Measurements from ENCODE around the gene MAD1L1. TPM values are rescaled to one million over a fixed set of nuclear protein-coding genes. Genes with fewer than 3 reads are reported as not detected.

The MAD1L1 gene
- total RNA-seq, 1 experiment from 2014 or later, result 38.5 TPM

DNA sequence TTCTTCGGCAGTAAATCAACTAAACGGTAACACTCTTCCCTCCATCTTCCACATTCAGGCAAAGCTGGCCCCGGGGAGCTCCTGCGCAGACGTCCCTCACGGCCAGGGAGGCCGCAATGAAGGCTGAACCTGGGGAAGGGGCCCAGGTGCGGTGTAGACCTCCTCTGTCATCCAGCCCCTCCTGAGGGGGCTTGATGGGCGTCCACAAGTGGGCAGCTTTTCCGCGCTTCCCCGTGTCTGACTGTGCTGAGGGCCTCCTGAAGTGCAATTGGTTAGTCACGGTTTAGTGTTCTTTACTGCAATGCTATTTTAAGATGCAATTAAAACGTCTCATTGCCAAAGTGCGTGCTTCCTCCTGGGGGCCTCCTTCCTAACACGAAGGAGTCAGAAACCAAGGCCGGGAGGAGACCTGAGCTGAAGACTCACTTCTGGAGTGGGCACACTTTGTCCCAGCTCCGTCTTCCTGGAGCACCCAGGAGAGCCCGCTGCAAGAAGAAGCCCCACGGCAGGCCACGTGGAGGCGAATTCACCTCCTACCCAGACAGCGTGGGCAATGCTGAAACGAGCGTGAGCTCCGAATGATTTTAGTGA is 389.4 kb downstream of the MAD1L1 start:
- Histone ChIP-seq H4K20me1 (ENCODE audit: insufficient read depth) (no peaks in the 10 kb centered on the region), H3K4me3 (replicated peaks in 1 of 2; ENCODE audit: low read depth in 1 of 2, low read length in 2 of 2) (no peak overlapping the region), H3K4me2 (ENCODE audit: low read length) (no peak overlapping the region), H3K4me1 (ENCODE audit: control insufficient read depth in 1 of 2, insufficient read depth in 2 of 2, low read length in 2 of 2) (no peaks in the 10 kb centered on the region), H3K36me3 (ENCODE audit: control insufficient read depth in 1 of 2, insufficient read depth in 2 of 2, low read length in 2 of 2) (no peaks in the 10 kb centered on the region), H3K9me2 (ENCODE audit: insufficient read depth) (no peaks in the 10 kb centered on the region), H3K79me2 (ENCODE audit: insufficient read depth, low read length) (no peaks in the 10 kb centered on the region), H3K9ac (ENCODE audit: low read length) (no peak overlapping the region), H3K27ac (ENCODE audit: low read depth, low read length) (no peak overlapping the region), H3K9me3 (ENCODE audit: control insufficient read depth in 1 of 2, insufficient read depth in 1 of 2, low read depth in 1 of 2, low read length in 2 of 2) (no peaks in the 10 kb centered on the region), H2AFZ (ENCODE audit: low read depth, low read length, poor library complexity, severe bottlenecking) (no peak overlapping the region), H3K27me3 (ENCODE audit: insufficient read depth, low read length) (no peaks in the 10 kb centered on the region)
- BruUV-seq (replicated peaks), result no TSS peak
- ChIA-PET CTCF (no interaction called here), POLR2A (no interaction called here), RAD21 (ENCODE audit: low non-redundant PET in 1 of 2, low total read pairs in 2 of 2, uncharacterized antibody in 2 of 2, unreplicated experiment in 2 of 2) (no interaction called here)
- intact Hi-C loops (cut with micrococcal nuclease), result no loop called here
- no peak for TF ChIP-seq POLR2A (IDR thresholded peaks at IDR 0.05; ENCODE audit: borderline replicate concordance, extremely low read depth, insufficient read depth, insufficient read length)
- TF ChIP-seq, protein P1, sequence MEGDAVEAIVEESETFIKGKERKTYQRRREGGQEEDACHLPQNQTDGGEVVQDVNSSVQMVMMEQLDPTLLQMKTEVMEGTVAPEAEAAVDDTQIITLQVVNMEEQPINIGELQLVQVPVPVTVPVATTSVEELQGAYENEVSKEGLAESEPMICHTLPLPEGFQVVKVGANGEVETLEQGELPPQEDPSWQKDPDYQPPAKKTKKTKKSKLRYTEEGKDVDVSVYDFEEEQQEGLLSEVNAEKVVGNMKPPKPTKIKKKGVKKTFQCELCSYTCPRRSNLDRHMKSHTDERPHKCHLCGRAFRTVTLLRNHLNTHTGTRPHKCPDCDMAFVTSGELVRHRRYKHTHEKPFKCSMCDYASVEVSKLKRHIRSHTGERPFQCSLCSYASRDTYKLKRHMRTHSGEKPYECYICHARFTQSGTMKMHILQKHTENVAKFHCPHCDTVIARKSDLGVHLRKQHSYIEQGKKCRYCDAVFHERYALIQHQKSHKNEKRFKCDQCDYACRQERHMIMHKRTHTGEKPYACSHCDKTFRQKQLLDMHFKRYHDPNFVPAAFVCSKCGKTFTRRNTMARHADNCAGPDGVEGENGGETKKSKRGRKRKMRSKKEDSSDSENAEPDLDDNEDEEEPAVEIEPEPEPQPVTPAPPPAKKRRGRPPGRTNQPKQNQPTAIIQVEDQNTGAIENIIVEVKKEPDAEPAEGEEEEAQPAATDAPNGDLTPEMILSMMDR (IDR thresholded peaks at IDR 0.05 in 2 of 3, conservative IDR thresholded peaks at IDR 0.05 in 1 of 3; ENCODE audit: borderline replicate concordance in 1 of 3, insufficient read depth in 1 of 3, low read depth in 2 of 3, low read length in 2 of 3), result no peak
- TF ChIP-seq, protein P2, sequence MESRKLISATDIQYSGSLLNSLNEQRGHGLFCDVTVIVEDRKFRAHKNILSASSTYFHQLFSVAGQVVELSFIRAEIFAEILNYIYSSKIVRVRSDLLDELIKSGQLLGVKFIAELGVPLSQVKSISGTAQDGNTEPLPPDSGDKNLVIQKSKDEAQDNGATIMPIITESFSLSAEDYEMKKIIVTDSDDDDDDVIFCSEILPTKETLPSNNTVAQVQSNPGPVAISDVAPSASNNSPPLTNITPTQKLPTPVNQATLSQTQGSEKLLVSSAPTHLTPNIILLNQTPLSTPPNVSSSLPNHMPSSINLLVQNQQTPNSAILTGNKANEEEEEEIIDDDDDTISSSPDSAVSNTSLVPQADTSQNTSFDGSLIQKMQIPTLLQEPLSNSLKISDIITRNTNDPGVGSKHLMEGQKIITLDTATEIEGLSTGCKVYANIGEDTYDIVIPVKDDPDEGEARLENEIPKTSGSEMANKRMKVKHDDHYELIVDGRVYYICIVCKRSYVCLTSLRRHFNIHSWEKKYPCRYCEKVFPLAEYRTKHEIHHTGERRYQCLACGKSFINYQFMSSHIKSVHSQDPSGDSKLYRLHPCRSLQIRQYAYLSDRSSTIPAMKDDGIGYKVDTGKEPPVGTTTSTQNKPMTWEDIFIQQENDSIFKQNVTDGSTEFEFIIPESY (IDR thresholded peaks at IDR 0.05; ENCODE audit: extremely low read depth, insufficient replicate concordance, low read length), result no peak
- TF ChIP-seq, protein P3, sequence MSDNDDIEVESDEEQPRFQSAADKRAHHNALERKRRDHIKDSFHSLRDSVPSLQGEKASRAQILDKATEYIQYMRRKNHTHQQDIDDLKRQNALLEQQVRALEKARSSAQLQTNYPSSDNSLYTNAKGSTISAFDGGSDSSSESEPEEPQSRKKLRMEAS (IDR thresholded peaks at IDR 0.05), result no peak
- no peak for TF ChIP-seq ZFX (IDR thresholded peaks at IDR 0.05)
- TF ChIP-seq CEBPB (IDR thresholded peaks at IDR 0.05; ENCODE audit: low read depth), result no peak
- no peak for TF ChIP-seq ELF1 (IDR thresholded peaks at IDR 0.05; ENCODE audit: borderline replicate concordance, low read depth)
- no peak for TF ChIP-seq FOSL1 (IDR thresholded peaks at IDR 0.05; ENCODE audit: low read depth)
- TF ChIP-seq SIN3A (IDR thresholded peaks at IDR 0.05; ENCODE audit: low read depth), result no peak
- TF ChIP-seq CBX3 (IDR thresholded peaks at IDR 0.05; ENCODE audit: low read depth), result no peak
- TF ChIP-seq, protein P4, sequence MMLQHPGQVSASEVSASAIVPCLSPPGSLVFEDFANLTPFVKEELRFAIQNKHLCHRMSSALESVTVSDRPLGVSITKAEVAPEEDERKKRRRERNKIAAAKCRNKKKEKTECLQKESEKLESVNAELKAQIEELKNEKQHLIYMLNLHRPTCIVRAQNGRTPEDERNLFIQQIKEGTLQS (IDR thresholded peaks at IDR 0.05), result no peak
- no peak for TF ChIP-seq EZH2phosphoT487 (IDR thresholded peaks at IDR 0.05; ENCODE audit: borderline replicate concordance)
- no peak for TF ChIP-seq EZH2 (IDR thresholded peaks at IDR 0.05)
- TF ChIP-seq JUND (IDR thresholded peaks at IDR 0.05), result no peak
- TF ChIP-seq, protein P5, sequence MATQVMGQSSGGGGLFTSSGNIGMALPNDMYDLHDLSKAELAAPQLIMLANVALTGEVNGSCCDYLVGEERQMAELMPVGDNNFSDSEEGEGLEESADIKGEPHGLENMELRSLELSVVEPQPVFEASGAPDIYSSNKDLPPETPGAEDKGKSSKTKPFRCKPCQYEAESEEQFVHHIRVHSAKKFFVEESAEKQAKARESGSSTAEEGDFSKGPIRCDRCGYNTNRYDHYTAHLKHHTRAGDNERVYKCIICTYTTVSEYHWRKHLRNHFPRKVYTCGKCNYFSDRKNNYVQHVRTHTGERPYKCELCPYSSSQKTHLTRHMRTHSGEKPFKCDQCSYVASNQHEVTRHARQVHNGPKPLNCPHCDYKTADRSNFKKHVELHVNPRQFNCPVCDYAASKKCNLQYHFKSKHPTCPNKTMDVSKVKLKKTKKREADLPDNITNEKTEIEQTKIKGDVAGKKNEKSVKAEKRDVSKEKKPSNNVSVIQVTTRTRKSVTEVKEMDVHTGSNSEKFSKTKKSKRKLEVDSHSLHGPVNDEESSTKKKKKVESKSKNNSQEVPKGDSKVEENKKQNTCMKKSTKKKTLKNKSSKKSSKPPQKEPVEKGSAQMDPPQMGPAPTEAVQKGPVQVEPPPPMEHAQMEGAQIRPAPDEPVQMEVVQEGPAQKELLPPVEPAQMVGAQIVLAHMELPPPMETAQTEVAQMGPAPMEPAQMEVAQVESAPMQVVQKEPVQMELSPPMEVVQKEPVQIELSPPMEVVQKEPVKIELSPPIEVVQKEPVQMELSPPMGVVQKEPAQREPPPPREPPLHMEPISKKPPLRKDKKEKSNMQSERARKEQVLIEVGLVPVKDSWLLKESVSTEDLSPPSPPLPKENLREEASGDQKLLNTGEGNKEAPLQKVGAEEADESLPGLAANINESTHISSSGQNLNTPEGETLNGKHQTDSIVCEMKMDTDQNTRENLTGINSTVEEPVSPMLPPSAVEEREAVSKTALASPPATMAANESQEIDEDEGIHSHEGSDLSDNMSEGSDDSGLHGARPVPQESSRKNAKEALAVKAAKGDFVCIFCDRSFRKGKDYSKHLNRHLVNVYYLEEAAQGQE (IDR thresholded peaks at IDR 0.05; ENCODE audit: low read depth), result no peak
- no peak for TF ChIP-seq YY1 (IDR thresholded peaks at IDR 0.05; ENCODE audit: extremely low read depth, insufficient replicate concordance, low read depth, low read length)
- TF ChIP-seq RAD21 (IDR thresholded peaks at IDR 0.05; ENCODE audit: low read depth), result no peak
- TF ChIP-seq TCF7L2 (IDR thresholded peaks at IDR 0.05; ENCODE audit: borderline replicate concordance, extremely low read depth, insufficient read depth, insufficient read length), result no peak
- no peak for TF ChIP-seq SRF (IDR thresholded peaks at IDR 0.05; ENCODE audit: low read depth)
- no peak for TF ChIP-seq EGR1 (IDR thresholded peaks at IDR 0.05; ENCODE audit: low read depth)
- ATAC-seq (no peak), DNase-seq (ENCODE audit: low read depth, low spot score) (no peak)
